ENCODE results near the gene SLAIN2.
"Not testable (repeated sequence)": the region's sequence is repeated elsewhere in the genome, so short reads cannot be mapped to it uniquely, and the experiment has no call there.

The SLAIN2 gene

DNA sequence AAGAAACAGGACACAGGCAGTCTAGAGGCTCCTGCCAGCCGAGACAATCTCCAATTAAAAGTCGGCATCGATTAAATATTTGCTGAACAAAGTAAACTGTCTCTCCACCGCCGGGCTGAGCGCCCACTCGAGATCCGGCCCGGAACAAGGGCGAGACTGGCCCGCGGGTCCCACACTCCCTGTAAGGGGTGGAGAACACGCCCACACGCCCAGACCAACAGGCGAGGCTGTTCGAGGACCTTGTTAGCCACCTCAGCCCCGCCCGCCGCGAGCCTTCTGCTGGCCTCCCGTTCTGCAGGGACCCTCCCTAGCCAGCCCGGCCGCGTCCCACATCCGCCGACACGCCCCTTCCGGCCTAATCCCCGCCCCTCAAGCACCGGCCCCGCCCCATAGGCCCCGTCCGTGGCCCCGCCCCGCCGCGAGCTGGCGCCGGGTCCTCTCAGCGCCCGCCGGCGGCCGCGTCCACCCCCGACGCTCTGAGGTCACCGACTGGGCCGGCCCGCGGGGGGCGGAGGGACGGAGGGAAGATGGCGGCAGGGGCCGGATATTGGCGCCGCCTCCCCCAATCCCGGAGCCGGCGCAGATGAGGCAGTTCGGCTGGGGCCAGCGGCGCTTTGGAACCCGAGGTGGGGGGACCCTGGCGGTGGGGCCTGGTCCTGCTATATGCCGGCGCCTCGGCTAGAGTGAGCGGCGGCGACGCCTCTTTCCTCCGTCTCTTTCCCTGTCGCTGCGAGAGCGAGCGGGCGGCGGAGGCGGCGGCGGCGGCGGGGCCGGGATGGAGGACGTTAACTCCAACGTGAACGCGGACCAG is at the start of gene SLAIN2:
Gene SLAIN2 (plus strand): TSS at position 565 of the 811 bp plus-strand sequence. CDS start 211 bp downstream, at position 776.
- in situ Hi-C loops (cut with HindIII; ENCODE audit: low pct_ligation_motif_present, low pct_unique_long_range_greater_than_20kb, low sequenced_read_pairs) = no loop called here
- DNase-seq = peak; percentile 94

DNA sequence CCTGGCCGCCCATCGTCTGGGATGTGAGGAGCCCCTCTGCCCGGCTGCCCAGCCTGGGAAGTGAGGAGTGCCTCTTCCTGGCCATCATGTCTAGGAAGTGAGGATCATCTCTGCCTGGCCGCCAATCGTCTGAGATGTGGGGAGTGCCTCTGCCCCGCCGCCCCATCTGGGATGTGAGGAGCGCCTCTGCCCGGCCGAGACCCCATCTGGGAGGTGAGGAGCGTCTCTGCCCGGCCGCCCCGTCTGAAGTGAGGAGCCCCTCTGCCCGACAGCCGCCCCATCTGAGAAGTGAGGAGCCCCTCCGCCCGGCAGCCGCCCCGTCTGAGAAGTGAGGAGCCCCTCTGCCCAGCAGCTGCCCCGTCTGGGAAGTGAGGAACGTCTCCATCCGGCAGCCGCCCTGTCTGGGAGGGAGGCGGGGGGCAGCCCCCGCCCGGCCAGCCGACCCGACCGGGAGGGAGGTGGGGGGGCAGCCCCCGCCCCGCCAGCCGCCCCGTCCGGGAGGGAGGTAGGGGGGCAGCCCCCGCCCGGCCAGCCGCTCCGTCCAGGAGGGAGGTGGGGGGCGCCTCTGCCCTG is 49.0 kb upstream of the SLAIN2 start:
- in situ Hi-C loops (cut with HindIII; ENCODE audit: low pct_ligation_motif_present, low pct_unique_long_range_greater_than_20kb, low sequenced_read_pairs) = not testable (repeated sequence)

GRCh38 chr4:48295116-48295515 is 46.2 kb upstream of the SLAIN2 start:
- DNase-seq = no peak

More for the DNA sequence above, 49.0 kb upstream of the SLAIN2 start:
- DNase-seq = not testable (repeated sequence)

GRCh38 chr4:48296365-48296764 is 45.0 kb upstream of the SLAIN2 start:
- DNase-seq = no peak
- in situ Hi-C loops (cut with HindIII; ENCODE audit: low pct_ligation_motif_present, low pct_unique_long_range_greater_than_20kb, low sequenced_read_pairs) = no loop called here

More at GRCh38 chr4:48295116-48295515, 46.2 kb upstream of the SLAIN2 start:
- in situ Hi-C loops (cut with HindIII; ENCODE audit: low pct_ligation_motif_present, low pct_unique_long_range_greater_than_20kb, low sequenced_read_pairs) = no loop called here

DNA sequence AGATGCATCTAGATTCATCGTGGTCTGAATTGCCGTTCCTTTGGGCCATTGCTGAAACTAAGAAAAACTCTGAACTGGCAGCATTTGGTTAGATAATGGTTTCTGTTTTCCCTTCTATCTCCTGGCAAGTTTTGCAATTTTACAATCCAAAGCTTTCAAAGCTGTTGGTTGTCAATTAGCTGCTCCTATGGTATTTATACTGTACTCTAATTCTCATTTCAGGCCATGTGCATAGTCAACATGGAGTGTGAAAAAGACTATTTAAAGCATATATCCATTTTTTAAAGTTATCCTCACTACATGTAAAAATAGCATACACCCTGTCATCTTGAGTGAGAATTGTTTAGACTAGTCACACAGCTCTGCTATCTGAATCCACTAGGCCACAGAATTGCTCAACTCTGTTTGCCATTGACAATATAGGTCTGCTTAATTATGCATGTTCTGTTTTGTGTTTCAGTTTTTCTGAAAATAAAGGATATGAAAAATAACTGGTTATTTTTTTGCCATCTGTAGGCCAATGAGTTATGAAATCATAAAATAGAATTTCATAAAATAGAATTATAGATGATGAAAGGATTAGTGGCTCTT is 44.0 kb upstream of the SLAIN2 start:
- DNase-seq = no peak
- in situ Hi-C loops (cut with HindIII; ENCODE audit: low pct_ligation_motif_present, low pct_unique_long_range_greater_than_20kb, low sequenced_read_pairs) = no loop called here

DNA sequence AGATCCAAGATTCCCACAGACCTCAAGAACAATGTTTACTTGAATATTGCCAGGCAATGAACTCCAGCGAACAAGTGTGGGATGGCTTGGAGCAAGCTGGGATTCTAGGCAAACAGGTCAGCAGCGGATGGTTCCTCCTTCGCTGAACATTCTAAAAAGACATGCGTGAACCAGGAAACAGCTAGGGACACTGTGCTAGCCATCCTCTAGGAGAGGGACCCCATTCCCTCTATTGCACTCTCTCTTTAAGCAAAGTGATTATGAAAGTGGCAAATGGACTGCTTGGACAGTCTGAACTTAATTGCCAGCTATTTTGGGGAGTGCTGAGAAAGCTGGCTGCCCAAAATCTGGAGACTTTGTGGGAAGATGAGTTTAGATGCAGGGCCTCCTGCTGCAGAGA is 41.8 kb upstream of the SLAIN2 start:
- in situ Hi-C loops (cut with HindIII; ENCODE audit: low pct_ligation_motif_present, low pct_unique_long_range_greater_than_20kb, low sequenced_read_pairs) = no loop called here
- DNase-seq = no peak

DNA sequence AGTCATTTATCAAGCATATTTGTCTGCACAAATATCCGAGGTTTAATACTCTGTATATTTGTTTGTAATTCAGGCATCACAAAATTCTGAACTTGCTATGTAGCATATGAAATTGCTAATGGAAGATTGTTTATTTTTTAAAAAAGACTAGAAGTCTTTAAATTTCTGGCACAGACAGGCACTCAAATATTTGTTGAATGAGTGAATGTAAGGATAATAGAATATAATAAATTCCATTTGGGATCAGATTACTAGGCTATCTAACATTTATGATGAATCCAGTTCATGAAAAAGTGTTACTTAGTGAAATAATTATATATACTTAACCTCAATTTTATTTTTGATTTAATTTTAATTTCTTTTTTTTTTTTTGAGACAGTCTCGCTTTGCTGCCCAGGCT is 41.3 kb upstream of the SLAIN2 start:
- in situ Hi-C loops (cut with HindIII; ENCODE audit: low pct_ligation_motif_present, low pct_unique_long_range_greater_than_20kb, low sequenced_read_pairs) = no loop called here
- DNase-seq = no peak

- in situ Hi-C loops (cut with HindIII; ENCODE audit: low pct_ligation_motif_present, low pct_unique_long_range_greater_than_20kb, low sequenced_read_pairs) = no loop called here
- no peak for DNase-seq
Measured at GRCh38 chr4:48305508-48305907, 35.8 kb upstream of the SLAIN2 start.

- in situ Hi-C loops (cut with HindIII; ENCODE audit: low pct_ligation_motif_present, low pct_unique_long_range_greater_than_20kb, low sequenced_read_pairs) = no loop called here
- DNase-seq = peak; percentile 13
Measured at GRCh38 chr4:48307528-48307927, 33.8 kb upstream of the SLAIN2 start.

DNA sequence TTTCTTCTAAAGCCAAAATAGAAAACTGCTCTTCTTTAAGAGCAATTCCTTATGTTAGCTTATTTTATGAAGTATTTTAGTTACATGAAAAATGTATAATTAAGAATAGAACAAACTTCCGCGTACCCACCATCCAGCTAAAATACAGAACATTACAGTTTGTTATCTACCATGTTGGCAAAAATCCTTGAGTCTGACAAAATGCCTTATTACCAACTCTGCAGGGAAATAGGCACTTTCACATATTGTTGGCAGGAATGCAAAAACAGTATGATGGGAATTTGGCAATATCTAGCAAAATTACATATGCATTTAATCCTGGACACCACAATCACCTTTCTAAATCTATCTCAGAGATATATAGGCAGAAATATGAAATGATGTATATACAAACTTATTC is 32.4 kb upstream of the SLAIN2 start:
- in situ Hi-C loops (cut with HindIII; ENCODE audit: low pct_ligation_motif_present, low pct_unique_long_range_greater_than_20kb, low sequenced_read_pairs) = no loop called here
- DNase-seq = no peak

- in situ Hi-C loops (cut with HindIII; ENCODE audit: low pct_ligation_motif_present, low pct_unique_long_range_greater_than_20kb, low sequenced_read_pairs) = no loop called here
Measured at GRCh38 chr4:48311896-48312295, 29.4 kb upstream of the SLAIN2 start.

DNA sequence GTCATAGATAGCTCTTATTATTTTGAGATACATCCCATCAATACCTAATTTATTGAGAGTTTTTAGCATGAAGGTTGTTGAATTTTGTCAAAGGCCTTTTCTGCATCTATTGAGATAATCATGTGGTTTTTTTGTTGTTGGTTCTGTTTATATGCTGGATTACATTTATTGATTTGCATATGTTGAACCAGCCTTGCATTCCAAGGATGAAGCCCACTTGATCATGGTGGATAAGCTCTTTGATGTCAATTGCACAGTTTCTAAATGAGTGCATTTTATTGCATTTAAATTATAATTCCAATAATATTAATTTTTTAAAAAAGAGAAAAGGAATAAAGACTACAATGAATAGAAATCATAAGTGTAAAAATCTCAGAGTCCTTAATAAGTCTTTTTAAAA is 26.6 kb upstream of the SLAIN2 start:
- DNase-seq; in situ Hi-C loops (cut with HindIII; ENCODE audit: low pct_ligation_motif_present, low pct_unique_long_range_greater_than_20kb, low sequenced_read_pairs): not testable (repeated sequence)

More at GRCh38 chr4:48311896-48312295, 29.4 kb upstream of the SLAIN2 start:
- no peak for DNase-seq

GRCh38 chr4:48315728-48316630 is 25.4 kb upstream of the SLAIN2 start:
- in situ Hi-C loops (cut with HindIII; ENCODE audit: low pct_ligation_motif_present, low pct_unique_long_range_greater_than_20kb, low sequenced_read_pairs) = no loop called here
- DNase-seq = peak; percentile 65

- DNase-seq = no peak
- in situ Hi-C loops (cut with HindIII; ENCODE audit: low pct_ligation_motif_present, low pct_unique_long_range_greater_than_20kb, low sequenced_read_pairs) = no loop called here
Measured at GRCh38 chr4:48321312-48321711, 20.0 kb upstream of the SLAIN2 start.

- in situ Hi-C loops (cut with HindIII; ENCODE audit: low pct_ligation_motif_present, low pct_unique_long_range_greater_than_20kb, low sequenced_read_pairs) = no loop called here
- no peak for DNase-seq
Measured at GRCh38 chr4:48322063-48322462, 19.3 kb upstream of the SLAIN2 start.

DNA sequence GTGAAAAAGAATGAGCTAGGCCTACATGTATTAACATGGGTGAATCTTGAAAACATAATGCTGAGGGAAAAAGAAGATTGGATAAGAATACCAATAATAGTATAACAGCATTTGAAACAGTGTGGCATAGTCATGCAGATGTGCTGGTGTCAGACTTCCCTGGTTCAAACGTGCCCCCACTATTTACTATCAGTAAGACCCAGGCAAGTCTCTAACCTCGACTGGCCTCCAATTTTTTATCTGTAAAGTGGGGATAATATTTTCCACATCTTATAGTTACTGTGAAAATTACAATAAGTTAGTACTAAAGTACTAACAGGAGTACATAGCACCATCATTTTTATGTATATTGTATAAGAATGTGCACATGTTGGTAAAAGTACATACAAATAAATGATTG is 17.0 kb upstream of the SLAIN2 start:
- DNase-seq = no peak
- in situ Hi-C loops (cut with HindIII; ENCODE audit: low pct_ligation_motif_present, low pct_unique_long_range_greater_than_20kb, low sequenced_read_pairs) = no loop called here

DNA sequence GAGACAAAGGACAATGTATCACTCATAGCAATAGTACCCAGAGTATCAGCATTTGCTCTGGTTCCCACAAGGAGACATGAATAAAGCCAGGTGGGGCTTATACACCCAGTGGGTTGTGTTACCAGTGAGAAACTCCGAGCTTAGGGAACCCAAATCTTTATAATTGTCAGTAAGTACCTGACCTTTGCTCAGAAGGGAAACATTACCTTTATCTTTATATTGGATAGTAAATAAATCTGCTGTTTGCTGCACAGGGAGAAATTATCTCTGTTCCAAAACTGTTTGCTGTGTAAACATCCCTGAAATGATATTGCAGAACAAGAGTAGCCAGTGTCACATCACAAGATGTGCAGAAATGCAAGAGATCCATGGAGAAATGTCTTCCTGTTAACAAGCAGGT is 12.1 kb upstream of the SLAIN2 start:
- no peak for DNase-seq
- in situ Hi-C loops (cut with HindIII; ENCODE audit: low pct_ligation_motif_present, low pct_unique_long_range_greater_than_20kb, low sequenced_read_pairs) = no loop called here

GRCh38 chr4:48329976-48330375 is 11.4 kb upstream of the SLAIN2 start:
- in situ Hi-C loops (cut with HindIII; ENCODE audit: low pct_ligation_motif_present, low pct_unique_long_range_greater_than_20kb, low sequenced_read_pairs) = no loop called here

More at GRCh38 chr4:48329976-48330375, 11.4 kb upstream of the SLAIN2 start:
- DNase-seq = peak; percentile 64

Measured in ACHN (cell line).